ENCODE data around the gene XKR3. TPM values are rescaled to one million over a fixed set of nuclear protein-coding genes. Genes with fewer than 3 reads are reported as not detected.

Gene XKR3
- total and polyA plus RNA-seq, 12 donors, result 0.16 TPM; not detected in 11

GRCh38 chr22:16815073-16815472 is 10.1 kb downstream of the XKR3 start:
- Histone ChIP-seq H3K4me3 (no peak overlapping the region), H3K9me3 (replicated peaks in 1 of 3) (no peaks in the 10 kb centered on the region), H3K27me3 (no peaks in the 10 kb centered on the region), H3K4me1 (replicated peaks in 1 of 2) (no peaks in the 10 kb centered on the region), H3K36me3 (replicated peaks in 1 of 2) (no peaks in the 10 kb centered on the region), H3K27ac (no peak overlapping the region)
- no peak for DNase-seq
- intact Hi-C loops (cut with DNase I), result no loop called here
- 59 to 73% (median 66%) methylated on average over 1 of the region's 1 CpG for WGBS, 4 donors
- TF ChIP-seq POLR2A (IDR thresholded peaks at IDR 0.05), result no peak

DNA sequence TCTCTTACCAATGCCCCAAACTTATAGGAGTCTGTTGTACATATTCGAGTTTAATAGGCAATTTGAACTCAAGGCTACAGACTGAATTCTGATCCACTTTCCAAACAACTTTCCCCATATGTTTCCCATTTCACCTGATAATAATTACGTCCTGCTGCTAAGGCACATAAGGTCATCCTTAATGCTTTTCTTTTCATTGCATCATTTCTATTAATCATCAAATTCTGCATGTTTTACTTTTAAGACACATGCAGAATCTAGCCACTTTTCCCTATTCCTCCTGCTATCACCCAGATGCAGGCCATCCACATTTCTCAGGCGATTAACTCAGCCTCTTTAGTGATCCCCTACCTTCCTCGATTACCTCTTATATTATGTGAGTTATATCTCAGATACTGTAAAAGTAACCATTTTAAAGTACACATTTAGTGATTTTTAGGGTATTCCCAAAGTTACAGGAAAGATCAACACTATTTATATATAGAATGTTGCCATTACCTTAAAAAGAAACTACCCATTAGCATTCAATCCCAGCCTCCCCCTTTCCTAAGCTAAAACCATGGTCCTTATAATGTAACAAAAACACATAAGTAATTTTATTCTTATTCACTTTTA is 14.9 kb downstream of the XKR3 start:
- H3K27me3 ChIP-seq, result no peaks in the 10 kb centered on the region
- WGBS, 4 donors, result 58 to 73% (median 67%) methylated on average over 4 of the region's 4 CpGs

GRCh38 chr22:16808744-16809143 is 16.5 kb downstream of the XKR3 start:
- no peak for DNase-seq
- TF ChIP-seq POLR2A (IDR thresholded peaks at IDR 0.05), result no peak
- TF ChIP-seq, protein P1, sequence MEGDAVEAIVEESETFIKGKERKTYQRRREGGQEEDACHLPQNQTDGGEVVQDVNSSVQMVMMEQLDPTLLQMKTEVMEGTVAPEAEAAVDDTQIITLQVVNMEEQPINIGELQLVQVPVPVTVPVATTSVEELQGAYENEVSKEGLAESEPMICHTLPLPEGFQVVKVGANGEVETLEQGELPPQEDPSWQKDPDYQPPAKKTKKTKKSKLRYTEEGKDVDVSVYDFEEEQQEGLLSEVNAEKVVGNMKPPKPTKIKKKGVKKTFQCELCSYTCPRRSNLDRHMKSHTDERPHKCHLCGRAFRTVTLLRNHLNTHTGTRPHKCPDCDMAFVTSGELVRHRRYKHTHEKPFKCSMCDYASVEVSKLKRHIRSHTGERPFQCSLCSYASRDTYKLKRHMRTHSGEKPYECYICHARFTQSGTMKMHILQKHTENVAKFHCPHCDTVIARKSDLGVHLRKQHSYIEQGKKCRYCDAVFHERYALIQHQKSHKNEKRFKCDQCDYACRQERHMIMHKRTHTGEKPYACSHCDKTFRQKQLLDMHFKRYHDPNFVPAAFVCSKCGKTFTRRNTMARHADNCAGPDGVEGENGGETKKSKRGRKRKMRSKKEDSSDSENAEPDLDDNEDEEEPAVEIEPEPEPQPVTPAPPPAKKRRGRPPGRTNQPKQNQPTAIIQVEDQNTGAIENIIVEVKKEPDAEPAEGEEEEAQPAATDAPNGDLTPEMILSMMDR (IDR thresholded peaks at IDR 0.05), result no peak
- 41 to 57% (median 52%) methylated on average over 2 of the region's 2 CpGs for WGBS, 4 donors
- intact Hi-C loops (cut with DNase I), result no loop called here
- Histone ChIP-seq H3K27ac (no peak overlapping the region), H3K9me3 (replicated peaks in 1 of 3) (no peaks in the 10 kb centered on the region), H3K27me3 (no peaks in the 10 kb centered on the region), H3K4me3 (no peak overlapping the region), H3K4me1 (replicated peaks in 1 of 2) (no peaks in the 10 kb centered on the region), H3K36me3 (replicated peaks in 1 of 2) (no peaks in the 10 kb centered on the region)

More for the DNA sequence above, 14.9 kb downstream of the XKR3 start:
- Histone ChIP-seq H3K4me3 (no peak overlapping the region), H3K9me3 (replicated peaks in 1 of 3) (no peaks in the 10 kb centered on the region), H3K36me3 (replicated peaks in 1 of 2) (no peaks in the 10 kb centered on the region), H3K4me1 (replicated peaks in 1 of 2) (no peaks in the 10 kb centered on the region), H3K27ac (no peak overlapping the region)
- DNase-seq, result no peak
- intact Hi-C loops (cut with DNase I), result no loop called here
- TF ChIP-seq POLR2A (IDR thresholded peaks at IDR 0.05), result no peak
- TF ChIP-seq, protein P1 (IDR thresholded peaks at IDR 0.05), result no peak

DNA sequence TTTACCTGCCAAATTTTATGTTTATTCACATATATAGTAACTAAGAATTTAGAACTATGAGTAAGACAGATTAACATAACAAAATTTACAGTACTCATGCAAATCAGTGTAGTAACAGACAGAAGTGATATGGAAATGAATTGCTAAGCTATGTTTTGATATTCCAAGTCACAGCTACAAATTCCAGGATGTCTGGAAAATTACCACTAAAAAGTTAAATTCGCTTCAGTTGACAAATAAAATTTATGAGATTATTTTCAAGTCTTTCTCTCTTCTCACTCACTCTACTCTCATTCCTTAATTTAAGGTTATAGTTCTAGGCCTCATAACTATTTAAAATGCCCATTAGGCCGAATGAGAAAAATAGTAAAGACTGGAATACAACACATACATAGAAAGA is 18.1 kb downstream of the XKR3 start:
- 23 to 45% (median 43%) methylated on average over 2 of the region's 2 CpGs for WGBS, 4 donors
- intact Hi-C loops (cut with DNase I), result no loop called here
- TF ChIP-seq, protein P1 (IDR thresholded peaks at IDR 0.05), result no peak
- no peak for TF ChIP-seq POLR2A (IDR thresholded peaks at IDR 0.05)

GRCh38 chr22:16806401-16806800 is 18.8 kb downstream of the XKR3 start:
- no peaks in the 10 kb centered on the region for H3K27me3 ChIP-seq
- DNase-seq, result no peak
- no peak for TF ChIP-seq POLR2A (IDR thresholded peaks at IDR 0.05)
- TF ChIP-seq, protein P1 (IDR thresholded peaks at IDR 0.05), result no peak
- H3K36me3 ChIP-seq (replicated peaks in 1 of 2), result no peaks in the 10 kb centered on the region
- H3K9me3 ChIP-seq (replicated peaks in 1 of 3), result no peaks in the 10 kb centered on the region
- intact Hi-C loops (cut with DNase I), result no loop called here
- H3K27ac ChIP-seq, result no peak overlapping the region
- no peaks in the 10 kb centered on the region for H3K4me1 ChIP-seq (replicated peaks in 1 of 2)
- WGBS, 4 donors, result 78 to 86% (median 84%) methylated on average over 5 of the region's 5 CpGs
- no peak overlapping the region for H3K4me3 ChIP-seq

More for the DNA sequence above, 18.1 kb downstream of the XKR3 start:
- no peak for DNase-seq
- Histone ChIP-seq H3K27ac (no peak overlapping the region), H3K4me3 (no peak overlapping the region), H3K27me3 (no peaks in the 10 kb centered on the region), H3K4me1 (replicated peaks in 1 of 2) (no peaks in the 10 kb centered on the region), H3K36me3 (replicated peaks in 1 of 2) (no peaks in the 10 kb centered on the region), H3K9me3 (replicated peaks in 1 of 3) (no peaks in the 10 kb centered on the region)
